KOPT-K1 (cell line): Measurements from ENCODE around the gene KIF11.

Experiments
- H3K27ac ChIP-seq: fragments of 200-600 bp; sonication (generic); 2 replicates; pipeline ENCODE4 v1.5.1; 2016; ENCODE audit warnings: antibody characterized with exemption, mild to moderate bottlenecking, low read depth, low read length; ENCODE audit not compliant: poor library complexity, severe bottlenecking
- H3K36me3 ChIP-seq: fragments of 200-600 bp; sonication (generic); 2 replicates; pipeline ENCODE4 v1.5.1; 2017; ENCODE audit warnings: antibody characterized with exemption, mild to moderate bottlenecking, low read length, moderate library complexity; ENCODE audit not compliant: insufficient read depth
- H3K9me3 ChIP-seq: fragments of 200-600 bp; sonication (generic); 2 replicates; pipeline ENCODE4 v1.5.1; 2017; ENCODE audit warnings: antibody characterized with exemption, low read length, mild to moderate bottlenecking; ENCODE audit not compliant: insufficient read depth, poor library complexity, severe bottlenecking

The KIF11 gene

GRCh38 chr10:92699193-92699517, 106.2 kb downstream of the KIF11 start:
- Histone ChIP-seq H3K27ac (peak overlapping the region; percentile 5), H3K36me3 (no peaks in the 10 kb centered on the region), H3K9me3 (no peaks in the 10 kb centered on the region)

GRCh38 chr10:92699518-92700381, 106.8 kb downstream of the KIF11 start:
- no peaks in the 10 kb centered on the region for H3K36me3 ChIP-seq
- no peaks in the 10 kb centered on the region for H3K9me3 ChIP-seq
- peak overlapping the region; percentile 5 for H3K27ac ChIP-seq

- no peaks in the 10 kb centered on the region for H3K36me3 ChIP-seq
- H3K27ac ChIP-seq: no peak overlapping the region
- no peaks in the 10 kb centered on the region for H3K9me3 ChIP-seq
Observed at GRCh38 chr10:92702301-92702916, 109.5 kb downstream of the KIF11 start.
